ENCODE measurements around the gene ACADVL. TPM values are rescaled to one million over a fixed set of nuclear protein-coding genes. Genes with fewer than 3 reads are reported as not detected.
A peak's percentile ranks its signal among the peaks of the same experiment; 100 is the strongest.

The ACADVL gene
- total and polyA plus RNA-seq, 8 donors = 285 to 654 (median 381) TPM

GRCh38 chr17:7220593-7221277 is 997 bp downstream of the ACADVL start:
- Histone ChIP-seq H3K9me3 (no peaks in the 10 kb centered on the region), H3K4me3 (peak overlapping the region; percentile 65 to 87), H3K27ac (peak overlapping the region; percentile 88 to 98), H3K4me1 (peaks cover 16 to 52% of the 10 kb centered on the region in 2 donors), H3K36me3 (peaks cover 0 to 51% of the 10 kb centered on the region in 2 donors), H3K27me3 (no peaks in the 10 kb centered on the region)
- intact Hi-C loops (cut with DNase I) = no loop called here
- peak; percentile 22 to 34 for TF ChIP-seq CTCF (IDR thresholded peaks at IDR 0.05)
- DNase-seq (peak in 2 of 4 donors; percentile 48 to 59), ATAC-seq (peak; percentile 45)

- H3K4me3 ChIP-seq = peak overlapping the region in 1 of 2 donors; percentile 65
- intact Hi-C loops (cut with DNase I) = no loop called here
- no peaks in the 10 kb centered on the region for H3K9me3 ChIP-seq
- H3K27me3 ChIP-seq = no peaks in the 10 kb centered on the region
- DNase-seq (no peak), ATAC-seq (no peak)
- peaks cover 16 to 44% of the 10 kb centered on the region in 2 donors for H3K4me1 ChIP-seq
- H3K27ac ChIP-seq = peak overlapping the region in 1 of 2 donors; percentile 88
- peaks cover 0 to 58% of the 10 kb centered on the region in 2 donors for H3K36me3 ChIP-seq
- TF ChIP-seq CTCF (IDR thresholded peaks at IDR 0.05) = no peak
These were observed 1.7 kb downstream of the ACADVL start for GRCh38 chr17:7221278-7222092.

- H3K36me3 ChIP-seq = peaks cover 0 to 67% of the 10 kb centered on the region in 2 donors
- TF ChIP-seq CTCF (IDR thresholded peaks at IDR 0.05) = no peak
- H3K27me3 ChIP-seq = no peaks in the 10 kb centered on the region
- intact Hi-C loops (cut with DNase I) = no loop called here
- H3K27ac ChIP-seq = no peak overlapping the region
- no peaks in the 10 kb centered on the region for H3K9me3 ChIP-seq
- no peak overlapping the region for H3K4me3 ChIP-seq
- H3K4me1 ChIP-seq = peaks cover 16 to 42% of the 10 kb centered on the region in 2 donors
- no peak for ATAC-seq
- no peak for DNase-seq
These were observed 2.6 kb downstream of the ACADVL start for GRCh38 chr17:7222093-7222971.

GRCh38 chr17:7222972-7223292 is 3.2 kb downstream of the ACADVL start:
- TF ChIP-seq CTCF (IDR thresholded peaks at IDR 0.05) = no peak
- intact Hi-C loops (cut with DNase I) = no loop called here
- Histone ChIP-seq H3K36me3 (peaks cover 0 to 73% of the 10 kb centered on the region in 2 donors), H3K9me3 (no peaks in the 10 kb centered on the region), H3K27ac (no peak overlapping the region), H3K27me3 (no peaks in the 10 kb centered on the region), H3K4me3 (no peak overlapping the region), H3K4me1 (peaks cover 16 to 37% of the 10 kb centered on the region in 2 donors)
- DNase-seq (peak in 1 of 4 donors; percentile 44), ATAC-seq (no peak)
